GM19099 (cell line): ENCODE measurements around the gene PAK5.

Experiments
- POLR2A ChIP-seq: IDR thresholded peaks from 3 replicates; pipeline ENCODE4 v1.6.1; 2011; ENCODE audit warnings: low read depth; ENCODE audit not compliant: insufficient read length; ENCODE audit errors: extremely low read depth

The PAK5 gene

GRCh38 chr20:9626357-9626756 is 212.5 kb downstream of the PAK5 start:
- no peak for TF ChIP-seq POLR2A

DNA sequence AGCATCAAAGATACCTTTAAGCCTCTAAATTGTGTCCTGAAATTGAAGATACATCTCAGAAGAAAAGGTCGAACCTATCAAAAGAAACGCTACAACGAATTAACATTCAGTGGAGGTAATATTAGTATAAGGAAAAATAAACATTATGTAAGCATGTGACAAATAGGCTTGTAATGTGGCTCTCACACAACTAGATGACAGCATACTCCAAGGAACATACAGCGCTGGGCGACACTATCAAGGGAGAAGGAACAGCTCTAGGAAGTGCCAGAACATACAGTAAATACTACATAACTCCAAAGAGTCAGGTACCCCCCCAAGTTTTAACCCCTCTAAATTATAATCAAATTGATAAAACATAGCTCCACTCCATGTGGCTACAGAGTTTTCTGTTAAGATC is 220.9 kb downstream of the PAK5 start:
- TF ChIP-seq POLR2A = no peak

GRCh38 chr20:9616833-9617461 is 221.9 kb downstream of the PAK5 start:
- TF ChIP-seq POLR2A = no peak

DNA sequence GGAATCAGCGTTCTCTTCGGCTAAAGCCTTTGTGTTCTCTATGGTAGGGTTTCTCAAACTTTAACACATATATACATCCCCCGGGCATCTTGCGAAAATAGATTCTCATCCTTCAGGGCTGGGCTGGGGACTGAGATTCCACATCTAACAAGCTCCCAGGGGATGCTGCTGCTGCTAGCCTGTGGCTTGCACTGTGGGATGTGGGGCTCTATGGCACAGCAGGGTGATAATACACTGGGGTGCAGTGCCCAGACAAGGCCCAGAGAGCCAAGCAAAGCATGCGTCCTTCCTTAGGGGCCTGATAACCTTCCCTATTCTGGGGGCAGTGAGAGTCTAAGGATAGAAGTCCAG is 222.4 kb downstream of the PAK5 start:
- TF ChIP-seq POLR2A = no peak

GRCh38 chr20:9615766-9616454 is 223.0 kb downstream of the PAK5 start:
- TF ChIP-seq POLR2A = no peak

GRCh38 chr20:9615118-9615517 is 223.8 kb downstream of the PAK5 start:
- no peak for TF ChIP-seq POLR2A

DNA sequence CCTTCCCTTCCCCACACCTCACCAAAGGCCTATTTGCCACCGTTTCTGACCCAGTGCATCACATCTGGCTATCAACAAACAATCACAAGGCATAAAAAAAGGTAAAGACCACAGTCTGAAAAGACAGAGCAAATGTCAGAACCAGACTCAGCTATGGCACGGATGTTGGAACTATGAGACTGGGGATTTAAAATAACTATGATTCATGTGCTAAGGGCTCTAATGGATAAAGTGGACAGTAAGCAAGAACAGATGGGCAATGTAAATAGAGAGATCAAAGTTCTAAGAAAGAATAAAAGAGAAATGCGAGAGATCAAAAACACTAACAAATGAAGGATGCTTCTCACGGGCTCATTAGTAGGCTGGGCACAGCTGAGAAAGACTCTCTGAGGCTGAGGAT is 225.0 kb downstream of the PAK5 start:
- no peak for TF ChIP-seq POLR2A

DNA sequence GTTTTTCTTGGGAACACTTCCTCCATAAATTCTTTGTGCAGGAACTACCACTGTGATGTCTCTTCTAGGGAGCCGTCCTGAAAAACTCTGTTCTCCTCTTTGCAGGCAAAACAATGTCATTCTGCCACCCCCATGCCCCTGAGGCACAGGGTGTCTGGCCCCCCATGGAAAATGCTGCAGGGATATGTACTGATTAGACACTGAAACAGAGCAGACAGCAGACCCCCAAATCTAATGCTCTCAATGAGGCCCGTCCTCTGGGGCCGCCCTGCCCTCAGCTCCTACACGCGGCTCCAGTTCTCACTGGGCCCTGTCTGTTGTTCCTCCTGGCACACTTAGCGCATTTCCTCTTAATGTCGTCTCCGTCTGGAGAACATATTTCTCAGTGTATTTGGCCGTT is 227.0 kb downstream of the PAK5 start:
- TF ChIP-seq POLR2A = no peak

DNA sequence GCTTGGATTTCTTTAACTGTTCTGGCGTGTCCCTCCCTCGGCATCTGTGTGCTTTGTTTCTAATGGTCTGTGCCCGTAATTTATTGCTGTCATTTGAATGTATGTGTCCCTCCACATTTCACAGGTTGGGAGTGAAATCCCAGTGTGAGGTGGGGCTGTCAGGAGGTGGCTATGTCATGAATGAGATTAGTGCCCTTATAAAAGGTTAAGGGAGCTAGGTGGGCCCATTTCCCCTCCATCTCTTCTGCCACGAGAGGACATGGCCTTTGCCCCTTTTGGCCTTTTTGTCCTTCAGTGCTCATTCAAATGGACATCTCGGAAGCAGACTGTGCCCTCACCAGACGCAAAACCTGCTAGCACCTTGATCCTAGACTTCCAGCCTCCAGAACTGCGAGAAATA is 228.2 kb downstream of the PAK5 start:
- no peak for TF ChIP-seq POLR2A

- no peak for TF ChIP-seq POLR2A
Observed at GRCh38 chr20:9609887-9610502, 228.9 kb downstream of the PAK5 start.

DNA sequence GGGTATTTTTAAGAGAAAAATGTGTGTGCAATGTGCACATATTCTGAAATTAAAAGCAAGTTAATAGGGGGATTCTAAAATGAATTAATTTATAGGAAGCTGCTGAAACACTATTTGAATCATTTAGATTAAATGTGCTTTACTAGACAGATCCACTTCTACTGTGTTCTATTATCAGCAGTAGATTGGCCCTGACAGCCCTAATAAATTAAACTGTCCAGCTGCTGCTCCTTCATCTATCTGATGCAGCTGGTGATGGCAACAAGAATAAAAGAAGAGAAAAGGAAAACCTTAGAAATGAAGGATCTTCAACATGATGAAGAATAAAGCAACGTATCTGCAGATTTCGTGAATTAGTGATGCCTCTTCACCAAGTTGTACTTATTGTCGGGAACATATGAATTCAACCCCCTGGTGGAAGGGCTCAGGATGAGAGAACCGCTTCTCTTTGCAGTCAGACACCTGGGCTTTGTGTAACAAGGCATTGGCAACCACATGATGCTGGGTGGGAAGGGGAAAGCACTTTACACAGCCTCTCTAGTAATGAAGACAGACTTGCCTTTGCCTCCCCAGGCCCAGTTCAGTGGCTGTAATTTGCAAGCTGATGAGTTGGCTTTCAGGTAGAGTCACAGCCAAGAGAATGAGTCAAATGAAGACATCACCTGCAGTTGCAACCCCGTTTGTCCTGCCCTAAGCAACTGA is 230.1 kb downstream of the PAK5 start:
- TF ChIP-seq POLR2A = no peak

- TF ChIP-seq POLR2A = no peak
Observed at GRCh38 chr20:9602847-9603183, 236.1 kb downstream of the PAK5 start.

- TF ChIP-seq POLR2A = no peak
Observed at GRCh38 chr20:9600562-9600961, 238.3 kb downstream of the PAK5 start.

GRCh38 chr20:9597547-9597946 is 241.3 kb downstream of the PAK5 start:
- no peak for TF ChIP-seq POLR2A

DNA sequence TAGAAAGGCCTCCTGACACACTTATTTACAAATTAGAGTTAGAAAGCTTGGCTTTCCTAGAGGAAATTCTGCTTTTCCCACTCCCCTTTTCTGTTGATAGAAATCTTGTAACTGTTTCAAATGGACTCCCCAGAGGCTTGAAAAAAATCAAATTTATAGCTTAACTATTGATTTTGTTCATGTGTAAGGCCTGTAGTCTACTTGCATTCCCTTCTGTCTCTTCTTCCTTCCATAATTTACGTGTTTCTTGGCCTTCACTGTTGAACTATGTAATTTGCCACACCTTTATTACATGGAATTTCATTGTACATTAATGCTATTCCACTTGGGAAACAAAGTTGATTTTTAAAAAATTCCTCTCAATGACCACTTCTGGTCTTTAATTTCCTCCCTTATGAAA is 243.1 kb downstream of the PAK5 start:
- no peak for TF ChIP-seq POLR2A
